GM12878 (cell line): ENCODE measurements around the gene INTS7. TPM values are rescaled to one million over a fixed set of nuclear protein-coding genes. Genes with fewer than 3 reads are reported as not detected.

ENCODE experiments used
- ATAC-seq: fragments of 200-7000 bp; cut with Tn5 transposase; 3 replicates; pipeline ENCODE4 v1.9.1; 2020; ENCODE audit warnings: mild to moderate bottlenecking, moderate library complexity
- BruUV-seq: library from RNA; stranded (reverse); fragments of 400-500 nt; replicated peaks from 2 replicates; lab custom pipeline; 2021; lab: Mats Ljungman, UMichigan
- CTCF ChIA-PET: fragments of 300-600 bp; sonication (Branson Sonifier 250); formaldehyde crosslinking; extraction: SDS; loops from one replicate; lab custom pipeline; 2021; ENCODE audit warnings: inconsistent platforms; lab: Yijun Ruan, JAX
- POLR2A ChIA-PET: fragments of 350-600 bp; formaldehyde crosslinking; extraction: SDS; loops from one replicate; lab custom pipeline; 2021; ENCODE audit warnings: inconsistent platforms; lab: Charles Lee
- RAD21 ChIA-PET: fragments of 300-600 bp; sonication (Branson Sonifier 250); formaldehyde crosslinking; loops from one replicate; lab custom pipeline; 2023; ENCODE audit warnings: antibody characterized with exemption; ENCODE audit not compliant: unreplicated experiment; lab: Charles Lee
- SMC1A ChIA-PET: fragments of 300-600 bp; sonication (Branson Sonifier 250); formaldehyde crosslinking; loops from one replicate; lab custom pipeline; 2023; ENCODE audit not compliant: unreplicated experiment, uncharacterized antibody; lab: Charles Lee
- DNase-seq: peaks from one replicate; pipeline ENCODE4 v3.0.0-alpha.2; 2011; ENCODE audit warnings: low read depth, low spot score
- FAIRE-seq: peaks from 3 replicates; lab custom pipeline; 2011; peaks lifted over from hg19 to GRCh38; lab: Jason Lieb, UNC
- H2AFZ ChIP-seq: 2 replicates; pipeline ENCODE4 v1.6.0; 2011; ENCODE audit warnings: low read depth, low read length, control low read depth; ENCODE audit not compliant: control insufficient read depth
- H3K27ac ChIP-seq: 2 replicates; pipeline ENCODE4 v1.5.1; 2011; ENCODE audit warnings: control low read depth; ENCODE audit not compliant: control insufficient read depth, insufficient read depth
- H3K27me3 ChIP-seq, 2 experiments: replicated peaks in 1 of 2; 2 replicates each; pipeline versions ENCODE4 v1.6.0 to v1.6.1; 2011; ENCODE audit warnings: low read length in 1 of 2; ENCODE audit not compliant: control insufficient read depth in 2 of 2, insufficient read depth in 2 of 2
- H3K36me3 ChIP-seq, 2 experiments: 2 replicates each; pipeline ENCODE4 v1.5.1; 2011; ENCODE audit warnings: low read length in 1 of 2; ENCODE audit not compliant: control insufficient read depth in 2 of 2, insufficient read depth in 2 of 2
- H3K4me1 ChIP-seq: 2 replicates; pipeline ENCODE4 v1.6.1; 2011; ENCODE audit warnings: mild to moderate bottlenecking, low read length, moderate library complexity, mixed read lengths; ENCODE audit not compliant: control insufficient read depth, insufficient read depth
- H3K4me2 ChIP-seq: 2 replicates; pipeline ENCODE4 v1.6.0; 2011; ENCODE audit warnings: control low read depth; ENCODE audit not compliant: control insufficient read depth, insufficient read depth
- H3K4me3 ChIP-seq: fragments of 200-600 bp; sonication (generic); 2 replicates; pipeline ENCODE4 v1.5.1; 2016
- H3K79me2 ChIP-seq: 2 replicates; pipeline ENCODE4 v1.6.0; 2011; ENCODE audit warnings: low read length; ENCODE audit not compliant: control insufficient read depth, insufficient read depth
- H3K9ac ChIP-seq: 2 replicates; pipeline ENCODE4 v1.8.0; 2011; ENCODE audit warnings: low read length, control low read depth, mixed read lengths; ENCODE audit not compliant: control insufficient read depth, insufficient read depth
- H3K9me3 ChIP-seq: replicated peaks from 3 replicates; pipeline ENCODE4 v1.5.1; 2011; ENCODE audit warnings: mild to moderate bottlenecking, low read length; ENCODE audit not compliant: control insufficient read depth, insufficient read depth
- H4K20me1 ChIP-seq: 2 replicates; pipeline ENCODE4 v1.6.0; 2011; ENCODE audit not compliant: control insufficient read depth, insufficient read depth
- BCL11A ChIP-seq: IDR thresholded peaks from 2 replicates; pipeline ENCODE4 v1.6.1; 2011; ENCODE audit warnings: low read depth, low read length
- CHD2 ChIP-seq: IDR thresholded peaks from 2 replicates; pipeline ENCODE4 v1.6.1; 2011; ENCODE audit warnings: low read depth, low read length, improper control_type of control experiment, borderline replicate concordance
- CHD4 ChIP-seq: fragments of 200-600 bp; sonication (generic); IDR thresholded peaks from 2 replicates; pipeline ENCODE4 v1.6.1; 2016; ENCODE audit warnings: mild to moderate bottlenecking
- IKZF2 ChIP-seq, 2 experiments: fragments of 450-650 bp; IDR thresholded peaks; 2 replicates each; pipeline ENCODE4 v1.6.1; 2017; ENCODE audit warnings: mild to moderate bottlenecking in 2 of 2, moderate library complexity in 2 of 2
- IRF4 ChIP-seq: IDR thresholded peaks from 2 replicates; pipeline ENCODE4 v1.6.1; 2011; ENCODE audit warnings: low read depth, low read length
- NBN ChIP-seq: fragments of 450-650 bp; IDR thresholded peaks from 2 replicates; pipeline ENCODE4 v1.6.1; 2016
- NFYA ChIP-seq: IDR thresholded peaks from 2 replicates; pipeline ENCODE4 v1.6.1; 2011; ENCODE audit warnings: low read depth, mild to moderate bottlenecking, low read length, improper control_type of control experiment, borderline replicate concordance
- RB1 ChIP-seq: fragments of 450-650 bp; formaldehyde crosslinking; IDR thresholded peaks from 2 replicates; pipeline ENCODE4 v1.6.1; 2017; ENCODE audit warnings: mild to moderate bottlenecking, borderline replicate concordance
- RELA ChIP-seq: fragments of 450-650 bp; IDR thresholded peaks from 2 replicates; pipeline ENCODE4 v1.8.0; 2014; ENCODE audit warnings: borderline replicate concordance; ENCODE audit not compliant: partially characterized antibody
- SREBF1 ChIP-seq: IDR thresholded peaks from 2 replicates; pipeline ENCODE4 v1.6.1; 2012; ENCODE audit warnings: mild to moderate bottlenecking, low read length
- SUZ12 ChIP-seq: fragments of 200-600 bp; sonication (generic); IDR thresholded peaks from one replicate; pipeline ENCODE4 v1.6.1; 2018; ENCODE audit warnings: antibody characterized with exemption, mild to moderate bottlenecking; ENCODE audit not compliant: unreplicated experiment
- YBX1 ChIP-seq: fragments of 450-650 bp; IDR thresholded peaks from 2 replicates; pipeline ENCODE4 v1.6.1; 2016; ENCODE audit warnings: antibody characterized with exemption
- ZBED1 ChIP-seq: IDR thresholded peaks from 2 replicates; pipeline ENCODE4 v1.6.1; 2016; ENCODE audit warnings: borderline replicate concordance
- ZNF24 ChIP-seq: fragments of 450-650 bp; IDR thresholded peaks from 2 replicates; pipeline ENCODE4 v1.6.1; 2017; ENCODE audit warnings: antibody characterized with exemption, mild to moderate bottlenecking
- WGBS: methylation state at CpG from one replicate; pipeline ENCODE4 v1.1.6; 2016; ENCODE audit warnings: low lambda C conversion rate; ENCODE audit not compliant: insufficient replicate concordance, insufficient coverage; ENCODE audit errors: missing lambda C conversion rate; 5-methylcytosine and 5-hydroxymethylcytosine counted together
- in situ Hi-C: fragments of 300-500 bp; cut with MboI; formaldehyde crosslinking; loops from 9 replicates; pipeline ENCODE4 v1.14.3; 2018; ENCODE audit warnings: mixed read lengths
- intact Hi-C: fragments of 100-400 bp; cut with micrococcal nuclease; formaldehyde crosslinking; loops from one replicate; pipeline ENCODE4 v1.14.2; 2022; ENCODE audit not compliant: unreplicated experiment
- polyA plus RNA-seq, 11 experiments: library from polyadenylated mRNA; depleted of rRNA in 4 of 11; unstranded in 6 of 11; stranded (reverse) in 5 of 11; fragments of >200 nt; fragmentation: Nextera tagmentation in 4 of 11; fragmentation: Illumina TruSeq in 1 of 11; extraction: Ambion mirVana in 4 of 11; extraction: Trizol in 1 of 11; gene quantifications; 1 replicate in 1 of 11; 2 replicates in 10 of 11; pipeline versions ENCODE4 v1.2.1 to v1.2.3, GENCODE V29; 2011 to 2016; ENCODE audit warnings: inconsistent platforms in 2 of 11, missing spikeins in 2 of 11, low read depth in 1 of 11
- total RNA-seq, 4 experiments: library from RNA; depleted of rRNA in 3 of 4; stranded (reverse); fragments of >200 nt in 3 of 4; fragmentation: Illumina TruSeq in 1 of 4; extraction: Trizol in 1 of 4; gene quantifications; 2 replicates each; pipeline versions ENCODE4 v1.2.1 to v1.2.3, GENCODE V29; 2013 to 2021
- TF ChIP-seq, protein P1 (sequence below): fragments of 450-650 bp; IDR thresholded peaks from 2 replicates; pipeline ENCODE4 v1.6.1; 2014; ENCODE audit warnings: mild to moderate bottlenecking
- TF ChIP-seq, protein P2 (sequence below): fragments of 450-650 bp; formaldehyde crosslinking; IDR thresholded peaks from 2 replicates; pipeline ENCODE4 v1.4.0; 2020; ENCODE audit warnings: mild to moderate bottlenecking, moderate library complexity

The INTS7 gene
- total and polyA plus RNA-seq, 10 of the 15 experiments (the other 5 are each of a cell fraction or from before 2014, with no cell fraction given) = 17.1 to 49.1 (median 26.8) TPM

GRCh38 chr1:212007886-212008285, 27.5 kb downstream of the INTS7 start:
- Histone ChIP-seq H3K4me1 (no peaks in the 10 kb centered on the region), H3K27me3 (no peaks in the 10 kb centered on the region), H2AFZ (no peak overlapping the region), H3K4me3 (no peak overlapping the region), H3K4me2 (no peak overlapping the region), H3K9ac (no peak overlapping the region), H3K36me3 (peaks cover 4 to 27% of the 10 kb centered on the region in 2 experiments; a peak in 3 of 4 replicates), H3K9me3 (no peaks in the 10 kb centered on the region), H3K27ac (no peak overlapping the region), H3K79me2 (no peaks in the 10 kb centered on the region), H4K20me1 (no peaks in the 10 kb centered on the region)
- ChIA-PET CTCF (interaction anchor here (3.9 kb wide), 1 partner anchor 27 kb away, joined by 28 read pairs; the partner anchor contains the start of genes DTL and INTS7), SMC1A (interaction anchor here (1.0 to 3.4 kb wide), 2 partner anchors 27 to 310 kb away, joined by 3 to 12 read pairs; partner anchors contain the start of genes DTL and INTS7), POLR2A (no interaction called here), RAD21 (no interaction called here)
- no peak for ATAC-seq
- WGBS = 94% methylated on average over 9 of the region's 9 CpGs
- in situ Hi-C loops (no loop called here), intact Hi-C loops (no loop called here)
- BruUV-seq = no TSS peak
- no peak for DNase-seq
- TF ChIP-seq BCL11A = no peak
- TF ChIP-seq, protein P1, sequence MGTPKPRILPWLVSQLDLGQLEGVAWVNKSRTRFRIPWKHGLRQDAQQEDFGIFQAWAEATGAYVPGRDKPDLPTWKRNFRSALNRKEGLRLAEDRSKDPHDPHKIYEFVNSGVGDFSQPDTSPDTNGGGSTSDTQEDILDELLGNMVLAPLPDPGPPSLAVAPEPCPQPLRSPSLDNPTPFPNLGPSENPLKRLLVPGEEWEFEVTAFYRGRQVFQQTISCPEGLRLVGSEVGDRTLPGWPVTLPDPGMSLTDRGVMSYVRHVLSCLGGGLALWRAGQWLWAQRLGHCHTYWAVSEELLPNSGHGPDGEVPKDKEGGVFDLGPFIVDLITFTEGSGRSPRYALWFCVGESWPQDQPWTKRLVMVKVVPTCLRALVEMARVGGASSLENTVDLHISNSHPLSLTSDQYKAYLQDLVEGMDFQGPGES = no peak
- TF ChIP-seq, protein P2, sequence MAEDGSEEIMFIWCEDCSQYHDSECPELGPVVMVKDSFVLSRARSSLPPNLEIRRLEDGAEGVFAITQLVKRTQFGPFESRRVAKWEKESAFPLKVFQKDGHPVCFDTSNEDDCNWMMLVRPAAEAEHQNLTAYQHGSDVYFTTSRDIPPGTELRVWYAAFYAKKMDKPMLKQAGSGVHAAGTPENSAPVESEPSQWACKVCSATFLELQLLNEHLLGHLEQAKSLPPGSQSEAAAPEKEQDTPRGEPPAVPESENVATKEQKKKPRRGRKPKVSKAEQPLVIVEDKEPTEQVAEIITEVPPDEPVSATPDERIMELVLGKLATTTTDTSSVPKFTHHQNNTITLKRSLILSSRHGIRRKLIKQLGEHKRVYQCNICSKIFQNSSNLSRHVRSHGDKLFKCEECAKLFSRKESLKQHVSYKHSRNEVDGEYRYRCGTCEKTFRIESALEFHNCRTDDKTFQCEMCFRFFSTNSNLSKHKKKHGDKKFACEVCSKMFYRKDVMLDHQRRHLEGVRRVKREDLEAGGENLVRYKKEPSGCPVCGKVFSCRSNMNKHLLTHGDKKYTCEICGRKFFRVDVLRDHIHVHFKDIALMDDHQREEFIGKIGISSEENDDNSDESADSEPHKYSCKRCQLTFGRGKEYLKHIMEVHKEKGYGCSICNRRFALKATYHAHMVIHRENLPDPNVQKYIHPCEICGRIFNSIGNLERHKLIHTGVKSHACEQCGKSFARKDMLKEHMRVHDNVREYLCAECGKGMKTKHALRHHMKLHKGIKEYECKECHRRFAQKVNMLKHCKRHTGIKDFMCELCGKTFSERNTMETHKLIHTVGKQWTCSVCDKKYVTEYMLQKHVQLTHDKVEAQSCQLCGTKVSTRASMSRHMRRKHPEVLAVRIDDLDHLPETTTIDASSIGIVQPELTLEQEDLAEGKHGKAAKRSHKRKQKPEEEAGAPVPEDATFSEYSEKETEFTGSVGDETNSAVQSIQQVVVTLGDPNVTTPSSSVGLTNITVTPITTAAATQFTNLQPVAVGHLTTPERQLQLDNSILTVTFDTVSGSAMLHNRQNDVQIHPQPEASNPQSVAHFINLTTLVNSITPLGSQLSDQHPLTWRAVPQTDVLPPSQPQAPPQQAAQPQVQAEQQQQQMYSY (CRISPR knock-in tag) = no peak
- no peak for TF ChIP-seq SUZ12
- no peak for TF ChIP-seq IRF4
- TF ChIP-seq ZNF24 = no peak
- TF ChIP-seq NBN = no peak
- TF ChIP-seq RB1 = no peak
- no peak for TF ChIP-seq CHD2
- no peak for TF ChIP-seq YBX1
- no peak for TF ChIP-seq IKZF2 (IDR thresholded peaks at IDR 0.05)
- TF ChIP-seq RELA = no peak
- no peak for TF ChIP-seq ZBED1
- TF ChIP-seq NFYA = no peak
- no peak for TF ChIP-seq SREBF1
- TF ChIP-seq CHD4 = no peak
- FAIRE-seq = no peak
